GM12801 (cell line): ENCODE data around the gene TCHH.

Source experiments
- TF ChIP-seq, protein P1 (sequence below): IDR thresholded peaks from one replicate; pipeline ENCODE4 v1.5.1; 2011; ENCODE audit warnings: control low read depth; ENCODE audit not compliant: insufficient read length; ENCODE audit errors: extremely low read depth

TCHH gene

GRCh38 chr1:152151646-152152045 is 36.4 kb upstream of the TCHH start:
- TF ChIP-seq, protein P1, sequence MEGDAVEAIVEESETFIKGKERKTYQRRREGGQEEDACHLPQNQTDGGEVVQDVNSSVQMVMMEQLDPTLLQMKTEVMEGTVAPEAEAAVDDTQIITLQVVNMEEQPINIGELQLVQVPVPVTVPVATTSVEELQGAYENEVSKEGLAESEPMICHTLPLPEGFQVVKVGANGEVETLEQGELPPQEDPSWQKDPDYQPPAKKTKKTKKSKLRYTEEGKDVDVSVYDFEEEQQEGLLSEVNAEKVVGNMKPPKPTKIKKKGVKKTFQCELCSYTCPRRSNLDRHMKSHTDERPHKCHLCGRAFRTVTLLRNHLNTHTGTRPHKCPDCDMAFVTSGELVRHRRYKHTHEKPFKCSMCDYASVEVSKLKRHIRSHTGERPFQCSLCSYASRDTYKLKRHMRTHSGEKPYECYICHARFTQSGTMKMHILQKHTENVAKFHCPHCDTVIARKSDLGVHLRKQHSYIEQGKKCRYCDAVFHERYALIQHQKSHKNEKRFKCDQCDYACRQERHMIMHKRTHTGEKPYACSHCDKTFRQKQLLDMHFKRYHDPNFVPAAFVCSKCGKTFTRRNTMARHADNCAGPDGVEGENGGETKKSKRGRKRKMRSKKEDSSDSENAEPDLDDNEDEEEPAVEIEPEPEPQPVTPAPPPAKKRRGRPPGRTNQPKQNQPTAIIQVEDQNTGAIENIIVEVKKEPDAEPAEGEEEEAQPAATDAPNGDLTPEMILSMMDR = no peak

GRCh38 chr1:152148981-152149380 is 33.7 kb upstream of the TCHH start:
- TF ChIP-seq, protein P1 = no peak

DNA sequence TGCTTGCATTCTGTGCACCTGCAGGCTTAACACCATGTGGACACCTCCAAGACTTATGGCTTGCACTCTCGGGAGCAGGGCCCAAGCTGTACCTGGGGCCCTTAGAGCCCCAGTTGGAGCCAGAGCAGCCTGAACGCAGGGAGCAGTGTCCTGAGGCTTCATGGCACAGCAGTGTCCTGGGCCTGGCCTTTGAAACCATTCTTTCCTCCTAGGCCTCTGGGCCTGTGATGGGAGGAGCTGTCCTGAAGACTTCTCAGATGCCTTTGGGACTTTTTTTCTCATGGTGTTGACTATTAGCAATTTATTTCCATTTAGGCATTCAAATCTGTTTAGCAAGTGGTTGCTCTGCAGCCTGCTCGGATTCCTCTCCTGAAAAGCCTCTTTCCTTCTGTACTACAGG is 32.8 kb upstream of the TCHH start:
- TF ChIP-seq, protein P1 = no peak

- TF ChIP-seq, protein P1 = no peak
Observed at GRCh38 chr1:152145769-152146168, 30.5 kb upstream of the TCHH start.

DNA sequence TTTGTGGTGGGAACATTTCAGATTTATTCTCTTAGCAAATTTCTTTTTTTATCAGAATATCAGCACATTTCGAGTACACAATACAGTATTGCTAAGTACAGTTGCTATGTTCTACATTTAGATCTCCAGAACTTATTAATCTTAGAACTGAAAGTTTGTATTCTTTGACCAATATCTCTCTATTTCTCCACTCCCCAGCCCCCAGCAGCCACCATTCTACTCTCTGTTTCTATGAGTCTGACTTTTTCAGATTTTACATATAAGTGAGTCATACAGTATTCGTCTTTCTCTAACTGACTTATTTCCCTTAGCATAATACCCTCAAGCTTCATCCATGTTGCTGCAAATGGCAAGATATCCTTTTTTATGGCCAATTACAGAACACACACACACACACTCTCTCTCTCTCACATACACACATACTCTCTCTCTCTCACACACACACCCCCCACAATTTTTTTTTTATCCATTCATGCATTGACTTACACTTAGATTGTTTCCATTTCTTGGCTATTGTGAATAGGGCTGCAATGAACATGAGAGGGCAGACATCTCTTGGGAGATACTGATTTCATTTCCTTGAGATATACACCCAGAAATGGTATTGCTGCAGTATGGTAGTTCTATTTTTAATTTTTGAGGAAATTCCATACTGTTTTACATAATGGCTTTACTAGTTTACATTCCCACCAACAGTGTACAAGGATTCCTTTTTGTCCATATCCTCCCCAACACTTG is 28.1 kb upstream of the TCHH start:
- TF ChIP-seq, protein P1 = no peak

- TF ChIP-seq, protein P1 = no peak
Observed at GRCh38 chr1:152141971-152142584, 26.8 kb upstream of the TCHH start.

- TF ChIP-seq, protein P1 = no peak
Observed at GRCh38 chr1:152137215-152137614, 22.0 kb upstream of the TCHH start.
